Endothelial cell of umbilical vein (primary cell): ENCODE results near the gene TAS2R13. TPM values are rescaled to one million over a fixed set of nuclear protein-coding genes. Genes with fewer than 3 reads are reported as not detected.

Source experiments
- BruUV-seq: library from RNA; stranded (reverse); fragments of 400-500 nt; replicated peaks from 2 replicates; lab custom pipeline; 2021; lab: Mats Ljungman, UMichigan
- CTCF ChIA-PET: fragments of 300-600, 350-600 bp; sonication (Branson Sonifier 250); formaldehyde crosslinking; loops from one replicate; lab custom pipeline; 2021; ENCODE audit warnings: antibody characterized with exemption, inconsistent platforms; lab: Charles Lee
- POLR2A ChIA-PET: fragments of 300-600, 350-600 bp; sonication (Branson Sonifier 250); formaldehyde crosslinking; loops from one replicate; lab custom pipeline; 2021; ENCODE audit warnings: antibody characterized with exemption, inconsistent platforms; lab: Charles Lee
- DNase-seq: peaks from one replicate; pipeline ENCODE4 v3.0.0-alpha.2; 2011; ENCODE audit warnings: low read depth, low spot score
- FAIRE-seq: peaks from 2 replicates; lab custom pipeline; 2011; peaks lifted over from hg19 to GRCh38; lab: Jason Lieb, UNC
- H2AFZ ChIP-seq: 2 replicates; pipeline ENCODE4 v1.6.0; 2012; ENCODE audit warnings: low read depth, low read length, control low read depth, inconsistent platforms
- H3K27ac ChIP-seq: 2 replicates; pipeline ENCODE4 v1.5.1; 2011; ENCODE audit warnings: low read depth, mild to moderate bottlenecking, control low read depth, low read length, moderate library complexity; ENCODE audit not compliant: insufficient read depth
- H3K27me3 ChIP-seq, 2 experiments: 2 replicates each; pipeline versions ENCODE4 v1.6.0 to v1.6.1; 2011; ENCODE audit warnings: low read length in 2 of 2, mixed read lengths in 1 of 2; ENCODE audit not compliant: control insufficient read depth in 2 of 2, insufficient read depth in 2 of 2
- H3K36me3 ChIP-seq, 2 experiments: 2 replicates in 1 of 2; 3 replicates in 1 of 2; pipeline ENCODE4 v1.5.1; 2011; ENCODE audit warnings: low read length in 2 of 2, mild to moderate bottlenecking in 1 of 2, moderate library complexity in 1 of 2; ENCODE audit not compliant: control insufficient read depth in 2 of 2, insufficient read depth in 2 of 2; ENCODE audit errors: extremely low read depth in 1 of 2
- H3K4me1 ChIP-seq: 3 replicates; pipeline ENCODE4 v1.5.1; 2011; ENCODE audit warnings: mild to moderate bottlenecking, low read length; ENCODE audit not compliant: control insufficient read depth, insufficient read depth; ENCODE audit errors: extremely low read depth
- H3K4me2 ChIP-seq: 2 replicates; pipeline ENCODE4 v1.6.1; 2011; ENCODE audit warnings: low read length, control low read depth, mixed read lengths; ENCODE audit not compliant: insufficient read depth
- H3K4me3 ChIP-seq, 3 experiments: fragments of 200-600 bp in 1 of 3; sonication (generic), shearing (Covaris generic) in 1 of 3; replicated peaks in 1 of 3; 2 replicates each; pipeline ENCODE4 v1.5.1; 2011 to 2016; ENCODE audit warnings: control low read depth in 3 of 3, low read length in 3 of 3, mild to moderate bottlenecking in 2 of 3, inconsistent platforms in 1 of 3, low read depth in 1 of 3, moderate library complexity in 1 of 3; ENCODE audit not compliant: insufficient read depth in 1 of 3
- H3K79me2 ChIP-seq: 2 replicates; pipeline ENCODE4 v1.6.0; 2012; ENCODE audit warnings: low read length, inconsistent platforms; ENCODE audit not compliant: control insufficient read depth, insufficient read depth
- H3K9ac ChIP-seq: replicated peaks from 2 replicates; pipeline ENCODE3; 2011; ENCODE audit warnings: low read length, control low read depth; ENCODE audit not compliant: insufficient read depth; ENCODE audit errors: extremely low read depth
- H3K9me1 ChIP-seq: replicated peaks from 3 replicates; pipeline ENCODE4 v1.6.0; 2011; ENCODE audit warnings: mild to moderate bottlenecking, low read length; ENCODE audit not compliant: control insufficient read depth, insufficient read depth; ENCODE audit errors: extremely low read depth
- H3K9me3 ChIP-seq: replicated peaks from 2 replicates; pipeline ENCODE4 v1.5.1; 2012; ENCODE audit warnings: low read length, inconsistent platforms; ENCODE audit not compliant: control insufficient read depth, insufficient read depth
- H4K20me1 ChIP-seq: replicated peaks from 2 replicates; pipeline ENCODE3; 2011; ENCODE audit warnings: mild to moderate bottlenecking, low read length; ENCODE audit not compliant: control insufficient read depth, insufficient read depth; ENCODE audit errors: extremely low read depth
- EZH2 ChIP-seq: IDR thresholded peaks from 2 replicates; pipeline ENCODE4 v1.6.1; 2012; ENCODE audit warnings: borderline replicate concordance, low read depth, mild to moderate bottlenecking, moderate library complexity, low read length, inconsistent platforms; ENCODE audit not compliant: severe bottlenecking
- FOS ChIP-seq: IDR thresholded peaks from 2 replicates; pipeline ENCODE4 v1.6.1; 2011; ENCODE audit warnings: mild to moderate bottlenecking, low read length, moderate library complexity, borderline replicate concordance; ENCODE audit not compliant: insufficient read depth
- GATA2 ChIP-seq: IDR thresholded peaks from 2 replicates; pipeline ENCODE4 v1.7.0; 2011; ENCODE audit warnings: low read depth, mild to moderate bottlenecking, moderate library complexity, mixed read lengths, low read length; ENCODE audit not compliant: insufficient read length, insufficient read depth
- JUN ChIP-seq: IDR thresholded peaks from 2 replicates; pipeline ENCODE4 v1.6.1; 2011; ENCODE audit warnings: borderline replicate concordance, low read depth; ENCODE audit not compliant: insufficient read length, insufficient read depth
- MYC ChIP-seq: IDR thresholded peaks from one replicate; pipeline ENCODE4 v1.6.1; 2011; ENCODE audit warnings: mild to moderate bottlenecking, low read depth, low read length
- POLR2A ChIP-seq: IDR thresholded peaks from 2 replicates; pipeline ENCODE4 v1.6.1; 2012; ENCODE audit warnings: low read depth, mild to moderate bottlenecking, control low read depth, low read length
- POLR2AphosphoS5 ChIP-seq: IDR thresholded peaks from 2 replicates; pipeline ENCODE4 v1.6.1; 2012; ENCODE audit warnings: low read depth, mild to moderate bottlenecking, control low read depth, low read length, moderate library complexity; ENCODE audit not compliant: insufficient read depth
- dilution Hi-C: fragments of 300-500 bp; cut with MboI; formaldehyde crosslinking; loops from one replicate; pipeline ENCODE4 v1.15.0; 2019; ENCODE audit warnings: low sequenced_read_pairs; ENCODE audit not compliant: extremely low pct_ligation_motif_present
- intact Hi-C: fragments of 100-400 bp; cut with micrococcal nuclease; formaldehyde crosslinking; loops from one replicate; pipeline ENCODE4 v1.10.0; 2022
- polyA plus RNA-seq, 4 experiments: library from polyadenylated mRNA; depleted of rRNA in 3 of 4; stranded (reverse) in 3 of 4; unstranded in 1 of 4; fragments of >200 nt; gene quantifications; 2 replicates each; pipeline versions ENCODE4 v1.2.1 to v1.2.3, GENCODE V29; 2011 to 2012; ENCODE audit warnings: missing spikeins in 1 of 4
- total RNA-seq: library from RNA; stranded (reverse); gene quantifications from 2 replicates; pipeline ENCODE4 v1.2.3, GENCODE V29; 2021
- TF ChIP-seq, protein P1 (sequence below): IDR thresholded peaks from 2 replicates; pipeline ENCODE4 v1.6.1; 2011; ENCODE audit not compliant: insufficient read depth, insufficient read length
- TF ChIP-seq, protein P2 (sequence below), 2 donors: IDR thresholded peaks; 1 replicate in 1 of 2; 2 replicates in 1 of 2; pipeline ENCODE4 v1.5.1; 2011; ENCODE audit warnings: low read length in 2 of 2, mild to moderate bottlenecking in 2 of 2, moderate library complexity in 2 of 2, control low read depth in 1 of 2, inconsistent platforms in 1 of 2, low read depth in 1 of 2; ENCODE audit not compliant: insufficient read depth in 1 of 2; ENCODE audit errors: extremely low read depth in 1 of 2

The TAS2R13 gene
- total and polyA plus RNA-seq, 2 donors (not counting 3 experiments of a cell fraction or from before 2014, with no cell fraction given), result 0.04 to 1.7 TPM

DNA sequence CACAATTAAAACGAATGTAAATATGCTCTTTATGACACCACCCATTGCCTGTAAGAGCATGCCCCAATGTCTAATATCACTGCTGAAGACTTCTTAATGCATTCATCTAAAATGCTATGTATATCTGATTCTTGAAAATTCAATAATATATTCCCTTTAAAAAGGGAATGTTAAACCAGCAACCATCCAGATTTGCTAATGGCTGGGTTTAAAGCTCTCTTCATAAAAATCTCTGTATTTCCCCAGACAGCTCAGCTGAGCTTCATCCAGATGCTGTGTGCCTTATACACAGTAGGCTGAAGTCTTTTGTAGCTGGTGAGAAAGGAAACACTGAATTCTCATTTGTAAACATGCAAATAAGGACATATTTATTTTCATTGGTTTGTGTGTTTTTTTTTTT lies 29.8 kb upstream of the TAS2R13 start, which contains the start of gene TAS2R14:
Gene TAS2R14 (minus strand): TSS at position 101 of the 400 bp plus-strand sequence. CDS start 56 bp downstream, at position 45.
- dilution Hi-C loops, result no loop called here
- H3K27ac ChIP-seq, result no peak within 1 kb of the TSS
- no peaks in the 10 kb centered on the region for H3K9me1 ChIP-seq
- H2AFZ ChIP-seq, result no peak within 1 kb of the TSS
- no peak within 1 kb of the TSS for H3K9ac ChIP-seq
- no peaks in the 10 kb centered on the region for H3K9me3 ChIP-seq
- DNase-seq, result no peak
- no TSS peak for BruUV-seq
- no peak for FAIRE-seq
- CTCF ChIA-PET, result interaction anchor here (1.2 kb wide), 1 partner anchor 12 kb away, joined by 3 read pairs; no protein-coding TSS in a partner anchor
- POLR2A ChIA-PET, result no interaction called here
- H4K20me1 ChIP-seq, result peaks cover 2% of the 10 kb centered on the region
- no peaks in the 10 kb centered on the region for H3K79me2 ChIP-seq
- no peak within 1 kb of the TSS for H3K4me2 ChIP-seq
- TF ChIP-seq, protein P1, sequence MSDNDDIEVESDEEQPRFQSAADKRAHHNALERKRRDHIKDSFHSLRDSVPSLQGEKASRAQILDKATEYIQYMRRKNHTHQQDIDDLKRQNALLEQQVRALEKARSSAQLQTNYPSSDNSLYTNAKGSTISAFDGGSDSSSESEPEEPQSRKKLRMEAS, result no peak
- TF ChIP-seq EZH2 (no peak), JUN (no peak), POLR2AphosphoS5 (no peak), GATA2 (no peak), FOS (no peak), POLR2A (no peak), MYC (no peak)
- TF ChIP-seq, protein P2, sequence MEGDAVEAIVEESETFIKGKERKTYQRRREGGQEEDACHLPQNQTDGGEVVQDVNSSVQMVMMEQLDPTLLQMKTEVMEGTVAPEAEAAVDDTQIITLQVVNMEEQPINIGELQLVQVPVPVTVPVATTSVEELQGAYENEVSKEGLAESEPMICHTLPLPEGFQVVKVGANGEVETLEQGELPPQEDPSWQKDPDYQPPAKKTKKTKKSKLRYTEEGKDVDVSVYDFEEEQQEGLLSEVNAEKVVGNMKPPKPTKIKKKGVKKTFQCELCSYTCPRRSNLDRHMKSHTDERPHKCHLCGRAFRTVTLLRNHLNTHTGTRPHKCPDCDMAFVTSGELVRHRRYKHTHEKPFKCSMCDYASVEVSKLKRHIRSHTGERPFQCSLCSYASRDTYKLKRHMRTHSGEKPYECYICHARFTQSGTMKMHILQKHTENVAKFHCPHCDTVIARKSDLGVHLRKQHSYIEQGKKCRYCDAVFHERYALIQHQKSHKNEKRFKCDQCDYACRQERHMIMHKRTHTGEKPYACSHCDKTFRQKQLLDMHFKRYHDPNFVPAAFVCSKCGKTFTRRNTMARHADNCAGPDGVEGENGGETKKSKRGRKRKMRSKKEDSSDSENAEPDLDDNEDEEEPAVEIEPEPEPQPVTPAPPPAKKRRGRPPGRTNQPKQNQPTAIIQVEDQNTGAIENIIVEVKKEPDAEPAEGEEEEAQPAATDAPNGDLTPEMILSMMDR (IDR thresholded peaks at IDR 0.05; ENCODE audit: extremely low read depth in 1 of 2, insufficient read depth in 1 of 2, low read depth in 1 of 2, low read length in 2 of 2), result no peak
- H3K36me3 ChIP-seq, result no peaks in the 10 kb centered on the region
- intact Hi-C loops, result no loop called here
- H3K4me3 ChIP-seq, result no peak within 1 kb of the TSS
- no peaks in the 10 kb centered on the region for H3K4me1 ChIP-seq
- H3K27me3 ChIP-seq, result no peaks in the 10 kb centered on the region
